H1 (cell line): ENCODE data around the gene TP63. TPM values are rescaled to one million over a fixed set of nuclear protein-coding genes. Genes with fewer than 3 reads are reported as not detected.

ENCODE experiments used
- CTCF ChIA-PET: fragments of 300-600 bp; sonication (Branson Sonifier 250); formaldehyde crosslinking; loops from one replicate; lab custom pipeline; 2021; ENCODE audit not compliant: partially characterized antibody; lab: Charles Lee
- POLR2A ChIA-PET: fragments of 300-600 bp; sonication (Branson Sonifier 250); formaldehyde crosslinking; loops from one replicate; lab custom pipeline; 2021; ENCODE audit warnings: inconsistent platforms; ENCODE audit not compliant: partially characterized antibody; lab: Charles Lee
- DNase-seq, 2 experiments: peaks; one replicate each; pipeline versions ENCODE4 v3.0.0 to v3.0.0-alpha.2; 2010 to 2022; ENCODE audit warnings: low spot score in 2 of 2, low read depth in 1 of 2, mixed read lengths in 1 of 2
- FAIRE-seq: peaks from 2 replicates; lab custom pipeline; 2011; peaks lifted over from hg19 to GRCh38; lab: Jason Lieb, UNC
- H2AFZ ChIP-seq: 2 replicates; pipeline ENCODE4 v1.8.1; 2012; ENCODE audit warnings: low read length, inconsistent platforms
- H2AK5ac ChIP-seq: 2 replicates; pipeline ENCODE4 v1.6.1; 2013; ENCODE audit warnings: low read depth, low read length
- H2BK120ac ChIP-seq: replicated peaks from 2 replicates; pipeline ENCODE3; 2013; ENCODE audit warnings: low read depth, low read length, inconsistent platforms
- H2BK12ac ChIP-seq: 2 replicates; pipeline ENCODE4 v1.6.1; 2013; ENCODE audit warnings: low read depth, low read length
- H2BK15ac ChIP-seq: 2 replicates; pipeline ENCODE4 v1.6.1; 2013; ENCODE audit warnings: low read length
- H2BK20ac ChIP-seq: 2 replicates; pipeline ENCODE4 v1.6.1; 2013; ENCODE audit warnings: low read length
- H2BK5ac ChIP-seq: 2 replicates; pipeline ENCODE4 v1.6.1; 2013; ENCODE audit warnings: low read depth, low read length
- H3K14ac ChIP-seq: 2 replicates; pipeline ENCODE4 v1.6.1; 2013; ENCODE audit warnings: inconsistent platforms; ENCODE audit not compliant: insufficient read length
- H3K18ac ChIP-seq: 2 replicates; pipeline ENCODE4 v1.6.1; 2013; ENCODE audit warnings: low read length; ENCODE audit errors: extremely low read depth
- H3K23ac ChIP-seq: 2 replicates; pipeline ENCODE4 v1.6.1; 2013; ENCODE audit warnings: inconsistent platforms; ENCODE audit not compliant: insufficient read length
- H3K23me2 ChIP-seq: 2 replicates; pipeline ENCODE4 v1.6.1; 2013; ENCODE audit warnings: low read depth, low read length
- H3K27ac ChIP-seq: 2 replicates; pipeline ENCODE4 v1.6.1; 2011; ENCODE audit warnings: low read depth, low read length, inconsistent platforms
- H3K27me3 ChIP-seq, 4 experiments: replicated peaks in 1 of 4; 1 replicate in 1 of 4; 2 replicates in 3 of 4; pipeline versions ENCODE4 v1.6.1 to v1.8.1; 2011 to 2013; ENCODE audit warnings: low read length in 3 of 4, mild to moderate bottlenecking in 3 of 4, inconsistent platforms in 2 of 4, mixed read lengths in 2 of 4, moderate library complexity in 1 of 4; ENCODE audit not compliant: control insufficient read depth in 3 of 4, insufficient read depth in 3 of 4; ENCODE audit errors: extremely low read depth in 1 of 4
- H3K36me3 ChIP-seq, 4 experiments: 2 replicates each; pipeline versions ENCODE4 v1.6.1 to v1.8.1; 2011 to 2013; ENCODE audit warnings: mild to moderate bottlenecking in 4 of 4, low read length in 3 of 4, moderate library complexity in 2 of 4, control low read depth in 1 of 4, inconsistent platforms in 1 of 4; ENCODE audit not compliant: insufficient read depth in 4 of 4, control insufficient read depth in 2 of 4
- H3K4ac ChIP-seq: replicated peaks from 2 replicates; pipeline ENCODE3; 2013; ENCODE audit warnings: low read length, low read depth, mixed read lengths, inconsistent platforms; ENCODE audit not compliant: insufficient read length
- H3K4me1 ChIP-seq, 4 experiments: replicated peaks in 1 of 4; 1 replicate in 1 of 4; 2 replicates in 3 of 4; pipeline versions ENCODE4 v1.6.1 to v1.8.1; 2011 to 2013; ENCODE audit warnings: low read length in 3 of 4, inconsistent platforms in 2 of 4, mixed read lengths in 1 of 4; ENCODE audit not compliant: insufficient read depth in 4 of 4, control insufficient read depth in 3 of 4
- H3K4me2 ChIP-seq, 2 experiments: 2 replicates each; pipeline versions ENCODE4 v1.6.1 to v1.8.1; 2011 to 2013; ENCODE audit warnings: low read depth in 2 of 2, low read length in 2 of 2, control low read depth in 1 of 2, inconsistent platforms in 1 of 2, mild to moderate bottlenecking in 1 of 2; ENCODE audit not compliant: insufficient read depth in 1 of 2
- H3K4me3 ChIP-seq, 4 experiments: fragments of 200-600, 300-600 bp in 1 of 4; sonication (generic), shearing (Covaris generic), sonication (Bioruptor Twin) in 1 of 4; 2 replicates each; pipeline versions ENCODE4 v1.5.1 to v1.8.1; 2011 to 2016; ENCODE audit warnings: low read length in 4 of 4, low read depth in 3 of 4, control low read depth in 2 of 4, inconsistent platforms in 2 of 4, mild to moderate bottlenecking in 2 of 4, mixed read lengths in 1 of 4, moderate library complexity in 1 of 4; ENCODE audit not compliant: insufficient read depth in 2 of 4; ENCODE audit errors: extremely low read depth in 1 of 4
- H3K56ac ChIP-seq: replicated peaks from 2 replicates; pipeline ENCODE3; 2013; ENCODE audit warnings: low read depth, mild to moderate bottlenecking, mixed read lengths, low read length, inconsistent platforms; ENCODE audit not compliant: insufficient read length
- H3K79me1 ChIP-seq: 2 replicates; pipeline ENCODE4 v1.6.1; 2013; ENCODE audit warnings: low read depth, low read length, control low read depth
- H3K79me2 ChIP-seq, 2 experiments: 2 replicates each; pipeline versions ENCODE4 v1.6.1 to v1.8.1; 2012 to 2013; ENCODE audit warnings: low read length in 2 of 2, mild to moderate bottlenecking in 2 of 2, inconsistent platforms in 1 of 2; ENCODE audit not compliant: insufficient read depth in 2 of 2, control insufficient read depth in 1 of 2
- H3K9ac ChIP-seq, 4 experiments: replicated peaks in 1 of 4; 1 replicate in 1 of 4; 2 replicates in 3 of 4; pipeline versions ENCODE4 v1.6.1 to v1.8.1; 2011 to 2013; ENCODE audit warnings: low read depth in 3 of 4, low read length in 3 of 4, control low read depth in 2 of 4, mild to moderate bottlenecking in 2 of 4, moderate library complexity in 2 of 4, inconsistent platforms in 1 of 4; ENCODE audit errors: extremely low read depth in 1 of 4
- H3K9me3 ChIP-seq, 2 experiments: 2 replicates each; pipeline versions ENCODE4 v1.6.1 to v1.8.1; 2012 to 2013; ENCODE audit warnings: mild to moderate bottlenecking in 2 of 2, moderate library complexity in 2 of 2, control low read depth in 1 of 2, inconsistent platforms in 1 of 2, low read depth in 1 of 2, low read length in 1 of 2, mixed read lengths in 1 of 2; ENCODE audit not compliant: insufficient read depth in 2 of 2
- H4K20me1 ChIP-seq, 2 experiments: replicated peaks in 1 of 2; 2 replicates each; pipeline versions ENCODE3 to v1.8.1; 2011 to 2013; ENCODE audit warnings: inconsistent platforms in 2 of 2, low read length in 2 of 2, mild to moderate bottlenecking in 1 of 2; ENCODE audit not compliant: insufficient read depth in 2 of 2, control insufficient read depth in 1 of 2
- H4K5ac ChIP-seq: 2 replicates; pipeline ENCODE4 v1.6.1; 2013; ENCODE audit warnings: low read length, low read depth, mixed read lengths, inconsistent platforms; ENCODE audit not compliant: insufficient read length
- H4K8ac ChIP-seq: 2 replicates; pipeline ENCODE4 v1.8.0; 2013; ENCODE audit warnings: mild to moderate bottlenecking, moderate library complexity, low read length, inconsistent platforms; ENCODE audit not compliant: insufficient read depth; ENCODE audit errors: extremely low read depth
- H4K91ac ChIP-seq: replicated peaks from 2 replicates; pipeline ENCODE3; 2013; ENCODE audit warnings: low read length, mixed read lengths, inconsistent platforms; ENCODE audit not compliant: insufficient read length
- CEBPB ChIP-seq: IDR thresholded peaks from 2 replicates; pipeline ENCODE4 v1.6.1; 2012; ENCODE audit warnings: low read depth, low read length
- NANOG ChIP-seq: IDR thresholded peaks from 2 replicates; pipeline ENCODE4 v1.6.1; 2011; ENCODE audit warnings: low read length, low read depth, mild to moderate bottlenecking, inconsistent platforms; ENCODE audit not compliant: insufficient read depth, poor library complexity, severe bottlenecking
- SP1 ChIP-seq: IDR thresholded peaks from 2 replicates; pipeline ENCODE4 v1.6.1; 2011; ENCODE audit warnings: low read depth, low read length
- WGBS, 2 experiments: shearing (Covaris generic) in 1 of 2; methylation state at CpG; one replicate each; pipeline versions ENCODE4 v1.1.6 to v1.1.7; 2013 to 2015; ENCODE audit warnings: low lambda C conversion rate in 2 of 2, mixed read lengths in 2 of 2, inconsistent platforms in 1 of 2, low coverage in 1 of 2, missing lambda C conversion rate in 1 of 2; ENCODE audit not compliant: insufficient replicate concordance in 2 of 2, insufficient coverage in 1 of 2, insufficient read length in 1 of 2; ENCODE audit errors: extremely low coverage in 1 of 2, missing lambda C conversion rate in 1 of 2; 5-methylcytosine and 5-hydroxymethylcytosine counted together
- polyA plus RNA-seq, 7 experiments: library from polyadenylated mRNA; depleted of rRNA in 3 of 7; stranded (reverse) in 5 of 7; unstranded in 2 of 7; fragments of >200 nt in 5 of 7; fragments of 200-250 nt in 2 of 7; gene quantifications; 1 replicate in 5 of 7; 2 replicates in 1 of 7; 4 replicates in 1 of 7; pipeline versions ENCODE4 v1.2.1 to v1.2.3, GENCODE V29; 2011 to 2013; ENCODE audit warnings: missing spikeins in 2 of 7, mixed read lengths in 2 of 7
- total RNA-seq: library from RNA; stranded (reverse); fragmentation: NEBNext Ultra II Directional; extraction: Animal tissue kit (Norgen Biotek cat#: 25700); gene quantifications from 2 replicates; pipeline ENCODE4 v1.2.1, GENCODE V29; 2021

TP63 gene
- total and polyA plus RNA-seq, 2 of the 8 experiments (the other 6 are each of a cell fraction or from before 2014, with no cell fraction given) = not detected

- ChIA-PET CTCF (interaction anchor here (0.7 to 1.6 kb wide), 4 partner anchors 12 to 149 kb away, joined by 3 to 5 read pairs (median 4); no protein-coding TSS in a partner anchor), POLR2A (no interaction called here)
- H3K27ac ChIP-seq = no peak overlapping the region
- H2BK15ac ChIP-seq = no peak overlapping the region
- H2BK120ac ChIP-seq = no peak overlapping the region
- H2BK5ac ChIP-seq = no peak overlapping the region
- H3K27me3 ChIP-seq = no peaks in the 10 kb centered on the region; a peak in 1 of 7 replicates
- H3K9me3 ChIP-seq = no peaks in the 10 kb centered on the region
- H3K56ac ChIP-seq = no peak overlapping the region
- no peak overlapping the region for H4K5ac ChIP-seq
- no peaks in the 10 kb centered on the region for H3K23me2 ChIP-seq
- H3K9ac ChIP-seq = no peak overlapping the region
- TF ChIP-seq NANOG = no peak
- no peak for TF ChIP-seq CEBPB
- no peak for TF ChIP-seq SP1
- no peak overlapping the region for H2BK20ac ChIP-seq
- DNase-seq (no peak), FAIRE-seq (no peak)
- H3K4me3 ChIP-seq = no peak overlapping the region
- no peak overlapping the region for H3K18ac ChIP-seq
- H3K4ac ChIP-seq = no peak overlapping the region
- peaks cover 0 to 10% (median 2%) of the 10 kb centered on the region in 4 experiments; a peak in 2 of 7 replicates for H3K4me1 ChIP-seq
- no peak overlapping the region for H2AFZ ChIP-seq
- H2BK12ac ChIP-seq = no peak overlapping the region
- no peaks in the 10 kb centered on the region for H4K20me1 ChIP-seq
- no peak overlapping the region for H4K8ac ChIP-seq
- H2AK5ac ChIP-seq = no peak overlapping the region
- no peaks in the 10 kb centered on the region for H3K79me1 ChIP-seq
- no peak overlapping the region for H3K14ac ChIP-seq
- 91% methylated on average over 5 of the region's 5 CpGs; no CpG with 5 or more reads in 1 of the 2 experiments for WGBS, 2 experiments
- H3K23ac ChIP-seq = no peak overlapping the region
- no peak overlapping the region for H4K91ac ChIP-seq
- H3K4me2 ChIP-seq = no peak overlapping the region
- no peaks in the 10 kb centered on the region for H3K36me3 ChIP-seq
- no peaks in the 10 kb centered on the region for H3K79me2 ChIP-seq
These were observed 181.7 kb downstream of the TP63 start for GRCh38 chr3:189812806-189813465.
